Activated B cell treated with CpG ODN at 0.5 μM for 24 hours (primary cell): ENCODE results near the gene LDLRAD4. TPM values are rescaled to one million over a fixed set of nuclear protein-coding genes. Genes with fewer than 3 reads are reported as not detected.

Source experiments
- ATAC-seq: fragments of 200-7000 bp; cut with Tn5 transposase; one replicate; pipeline ENCODE4 v1.10.0; 2021; ENCODE audit warnings: low read depth, mild to moderate bottlenecking, moderate library complexity
- CTCF ChIA-PET: fragments of 350-600 bp; sonication (Branson Sonifier 250); formaldehyde crosslinking; loops from one replicate; lab custom pipeline; 2021; ENCODE audit warnings: antibody characterized with exemption; lab: Charles Lee
- POLR2A ChIA-PET: fragments of 350-600 bp; sonication (Branson Sonifier 250); formaldehyde crosslinking; loops from one replicate; lab custom pipeline; 2021; ENCODE audit warnings: antibody characterized with exemption; lab: Charles Lee
- DNase-seq: peaks from one replicate; pipeline ENCODE4 v3.0.0; 2022
- H3K27ac Mint-ChIP-seq: one replicate; pipeline ENCODE4 v1.8.0; 2020; ENCODE audit warnings: mixed read lengths
- H3K27me3 Mint-ChIP-seq: one replicate; pipeline ENCODE4 v1.8.0; 2021; ENCODE audit warnings: mixed read lengths
- H3K36me3 Mint-ChIP-seq: one replicate; pipeline ENCODE4 v1.8.0; 2021; ENCODE audit warnings: low read depth, mixed read lengths
- H3K4me1 Mint-ChIP-seq: one replicate; pipeline ENCODE4 v1.8.0; 2021; ENCODE audit warnings: mixed read lengths
- H3K4me3 Mint-ChIP-seq: one replicate; pipeline ENCODE4 v1.8.0; 2020; ENCODE audit warnings: mild to moderate bottlenecking, mixed read lengths
- H3K9me3 Mint-ChIP-seq: one replicate; pipeline ENCODE4 v1.8.0; 2020; ENCODE audit warnings: mixed read lengths
- intact Hi-C: fragments of 100-400 bp; cut with micrococcal nuclease; formaldehyde crosslinking; loops from one replicate; pipeline ENCODE4 v1.15.1; 2024
- total RNA-seq: library from RNA; stranded (reverse); gene quantifications from 2 replicates; pipeline ENCODE4 v1.2.3, GENCODE V29; 2022
- TF ChIP-seq, protein P1 (sequence below): fragments of 200-600 bp; IDR thresholded peaks from one replicate; pipeline ENCODE4 v1.8.0; 2022; ENCODE audit warnings: antibody characterized with exemption, mild to moderate bottlenecking

Gene LDLRAD4
- total RNA-seq, 1 donor from 2014 or later, result 66.9 TPM

DNA sequence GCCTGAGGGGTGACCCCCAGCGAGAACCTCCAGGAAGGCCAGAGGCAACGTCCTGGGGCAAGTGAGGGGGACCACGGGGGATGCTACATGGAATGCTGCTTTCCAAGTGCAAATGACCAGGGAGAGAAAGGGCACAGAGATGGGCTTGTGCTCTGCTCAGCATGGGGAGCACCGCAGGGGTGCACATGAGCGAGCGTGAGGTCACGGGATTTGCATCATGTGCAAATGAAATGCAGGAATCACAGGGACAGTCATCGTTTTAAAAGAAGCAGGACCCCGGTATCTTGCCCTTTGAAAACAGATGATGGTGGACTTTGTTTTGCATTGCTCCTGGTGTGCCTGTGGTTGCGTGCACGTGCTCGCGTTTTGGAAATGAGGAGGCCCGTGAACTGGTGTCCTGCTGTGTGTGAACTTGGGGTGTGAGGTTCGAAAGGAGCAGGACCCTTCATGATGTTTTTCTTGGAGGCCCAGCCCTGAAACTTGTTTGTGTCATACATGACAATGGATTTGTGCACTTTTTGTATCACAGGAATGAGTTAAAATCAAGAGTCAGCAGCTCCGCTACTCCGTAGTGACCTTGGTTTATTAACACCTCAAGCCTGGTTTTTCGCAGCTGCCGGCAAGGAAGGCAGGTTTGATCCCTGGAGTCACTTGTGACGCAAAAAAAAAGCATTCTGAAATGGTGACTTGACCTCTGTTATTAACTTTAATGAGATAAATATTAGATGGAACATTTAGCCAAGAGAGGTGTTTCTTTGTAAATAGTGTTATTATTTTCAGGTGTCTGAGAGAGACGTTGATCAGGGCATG is 234.5 kb downstream of the LDLRAD4 start:
- intact Hi-C loops, result no loop called here
- H3K36me3 Mint-ChIP-seq, result no peaks in the 10 kb centered on the region
- TF ChIP-seq, protein P1, sequence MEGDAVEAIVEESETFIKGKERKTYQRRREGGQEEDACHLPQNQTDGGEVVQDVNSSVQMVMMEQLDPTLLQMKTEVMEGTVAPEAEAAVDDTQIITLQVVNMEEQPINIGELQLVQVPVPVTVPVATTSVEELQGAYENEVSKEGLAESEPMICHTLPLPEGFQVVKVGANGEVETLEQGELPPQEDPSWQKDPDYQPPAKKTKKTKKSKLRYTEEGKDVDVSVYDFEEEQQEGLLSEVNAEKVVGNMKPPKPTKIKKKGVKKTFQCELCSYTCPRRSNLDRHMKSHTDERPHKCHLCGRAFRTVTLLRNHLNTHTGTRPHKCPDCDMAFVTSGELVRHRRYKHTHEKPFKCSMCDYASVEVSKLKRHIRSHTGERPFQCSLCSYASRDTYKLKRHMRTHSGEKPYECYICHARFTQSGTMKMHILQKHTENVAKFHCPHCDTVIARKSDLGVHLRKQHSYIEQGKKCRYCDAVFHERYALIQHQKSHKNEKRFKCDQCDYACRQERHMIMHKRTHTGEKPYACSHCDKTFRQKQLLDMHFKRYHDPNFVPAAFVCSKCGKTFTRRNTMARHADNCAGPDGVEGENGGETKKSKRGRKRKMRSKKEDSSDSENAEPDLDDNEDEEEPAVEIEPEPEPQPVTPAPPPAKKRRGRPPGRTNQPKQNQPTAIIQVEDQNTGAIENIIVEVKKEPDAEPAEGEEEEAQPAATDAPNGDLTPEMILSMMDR, result no peak
- H3K4me1 Mint-ChIP-seq, result peaks cover 16% of the 10 kb centered on the region
- ATAC-seq (no peak), DNase-seq (no peak)
- peaks cover 20% of the 10 kb centered on the region for H3K27me3 Mint-ChIP-seq
- CTCF ChIA-PET, result no interaction called here
- no peaks in the 10 kb centered on the region for H3K9me3 Mint-ChIP-seq
- H3K4me3 Mint-ChIP-seq, result no peak overlapping the region
- POLR2A ChIA-PET, result no interaction called here
- no peak overlapping the region for H3K27ac Mint-ChIP-seq

DNA sequence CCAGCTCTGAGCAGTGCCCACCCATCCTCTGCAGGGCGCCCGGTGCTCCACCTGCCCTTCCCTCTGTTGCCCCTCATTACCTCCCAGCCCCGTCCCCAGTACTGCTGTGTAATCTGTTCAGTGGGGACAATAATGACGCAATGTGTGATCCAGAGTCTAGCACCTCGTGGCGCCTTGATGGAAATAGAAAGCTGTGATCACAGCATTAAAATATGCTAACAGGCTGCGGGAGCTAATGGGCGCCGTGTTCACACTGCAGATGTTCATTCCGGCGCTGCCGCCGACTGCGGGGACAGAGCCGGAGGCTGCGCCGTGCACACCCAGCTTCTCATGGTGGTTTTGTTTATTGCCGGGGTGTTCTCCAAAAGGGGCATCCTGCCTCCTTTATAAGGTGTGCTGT is 235.2 kb downstream of the LDLRAD4 start:
- ATAC-seq, result no peak

GRCh38 chr18:13454363-13455150 is 236.0 kb downstream of the LDLRAD4 start:
- Mint-ChIP-seq H3K27me3 (peaks cover 21% of the 10 kb centered on the region), H3K9me3 (no peaks in the 10 kb centered on the region), H3K4me1 (peaks cover 11% of the 10 kb centered on the region), H3K36me3 (no peaks in the 10 kb centered on the region), H3K27ac (no peak overlapping the region), H3K4me3 (no peak overlapping the region)
- ATAC-seq, result no peak
- intact Hi-C loops, result no loop called here
- CTCF ChIA-PET, result no interaction called here
- no peak for DNase-seq
- POLR2A ChIA-PET, result no interaction called here
- TF ChIP-seq, protein P1, result no peak

More for the DNA sequence above, 235.2 kb downstream of the LDLRAD4 start:
- ChIA-PET CTCF (no interaction called here), POLR2A (no interaction called here)
- no peak for DNase-seq
- TF ChIP-seq, protein P1, result no peak
- peaks cover 11% of the 10 kb centered on the region for H3K4me1 Mint-ChIP-seq
- H3K4me3 Mint-ChIP-seq, result no peak overlapping the region
- H3K27ac Mint-ChIP-seq, result no peak overlapping the region
- no peaks in the 10 kb centered on the region for H3K9me3 Mint-ChIP-seq
- intact Hi-C loops, result no loop called here
- H3K36me3 Mint-ChIP-seq, result no peaks in the 10 kb centered on the region
- peaks cover 24% of the 10 kb centered on the region for H3K27me3 Mint-ChIP-seq

GRCh38 chr18:13455471-13455870 is 236.9 kb downstream of the LDLRAD4 start:
- H3K4me1 Mint-ChIP-seq, result peaks cover 11% of the 10 kb centered on the region
- H3K27me3 Mint-ChIP-seq, result peaks cover 21% of the 10 kb centered on the region
- H3K36me3 Mint-ChIP-seq, result no peaks in the 10 kb centered on the region
- H3K4me3 Mint-ChIP-seq, result no peak overlapping the region
- no peaks in the 10 kb centered on the region for H3K9me3 Mint-ChIP-seq
- intact Hi-C loops, result no loop called here
- no peak overlapping the region for H3K27ac Mint-ChIP-seq
- DNase-seq (no peak), ATAC-seq (no peak)
- TF ChIP-seq, protein P1, result no peak
- POLR2A ChIA-PET, result no interaction called here
- CTCF ChIA-PET, result no interaction called here

GRCh38 chr18:13455960-13456481 is 237.5 kb downstream of the LDLRAD4 start:
- H3K36me3 Mint-ChIP-seq, result no peaks in the 10 kb centered on the region
- peak overlapping the region; percentile 25 for H3K4me3 Mint-ChIP-seq
- peaks cover 21% of the 10 kb centered on the region for H3K27me3 Mint-ChIP-seq
- ATAC-seq (no peak), DNase-seq (no peak)
- CTCF ChIA-PET, result no interaction called here
- intact Hi-C loops, result no loop called here
- POLR2A ChIA-PET, result no interaction called here
- no peaks in the 10 kb centered on the region for H3K9me3 Mint-ChIP-seq
- peaks cover 11% of the 10 kb centered on the region for H3K4me1 Mint-ChIP-seq
- no peak overlapping the region for H3K27ac Mint-ChIP-seq
- TF ChIP-seq, protein P1, result no peak
